Thyroid gland (tissue), 4 donors: ENCODE data around the gene LAMA1.

Source experiments
- CTCF ChIP-seq, 6 experiments: fragments of 200-600 bp in 3 of 6; fragments of 450-650 bp in 3 of 6; sonication (generic) in 3 of 6; IDR thresholded peaks; one replicate each; pipeline ENCODE4 v1.5.1; 2016 to 2019; ENCODE audit warnings: antibody characterized with exemption in 6 of 6, mild to moderate bottlenecking in 2 of 6, inconsistent platforms in 1 of 6, moderate library complexity in 1 of 6
- POLR2A ChIP-seq, 2 donors: fragments of 450-650 bp; IDR thresholded peaks; one replicate each; pipeline ENCODE4 v1.6.1; 2017; ENCODE audit warnings: antibody characterized with exemption in 2 of 2, mild to moderate bottlenecking in 2 of 2, moderate library complexity in 1 of 2

- no peak for TF ChIP-seq CTCF (IDR thresholded peaks at IDR 0.05)
- no peak for TF ChIP-seq POLR2A (IDR thresholded peaks at IDR 0.05)
Observed at GRCh38 chr18:6943143-6943542, 174.5 kb downstream of the LAMA1 start.
